Stomach (tissue), 4 donors: ENCODE measurements around the gene GUCY1A1.

Experiments
- EP300 ChIP-seq: sonication (generic); formaldehyde crosslinking; IDR thresholded peaks from one replicate; pipeline ENCODE4 v1.6.1; 2017; ENCODE audit warnings: antibody characterized with exemption
- POLR2A ChIP-seq, 4 donors: fragments of 450-650 bp; IDR thresholded peaks; one replicate each; pipeline ENCODE4 v1.6.1; 2016; ENCODE audit warnings: antibody characterized with exemption in 4 of 4, control low read depth in 2 of 4, mild to moderate bottlenecking in 1 of 4, moderate library complexity in 1 of 4
- POLR2AphosphoS5 ChIP-seq, 3 donors: sonication (generic); formaldehyde crosslinking; IDR thresholded peaks; one replicate each; pipeline ENCODE4 v1.6.1; 2016; ENCODE audit warnings: antibody characterized with exemption in 3 of 3
- TF ChIP-seq, protein P1 (sequence below), 7 experiments: fragments of 450-650 bp in 4 of 7; fragments of 200-600 bp in 3 of 7; sonication (generic) in 3 of 7; IDR thresholded peaks; one replicate each; pipeline ENCODE4 v1.5.1; 2016 to 2019; ENCODE audit warnings: antibody characterized with exemption in 7 of 7, control low read depth in 2 of 7, mild to moderate bottlenecking in 1 of 7

DNA sequence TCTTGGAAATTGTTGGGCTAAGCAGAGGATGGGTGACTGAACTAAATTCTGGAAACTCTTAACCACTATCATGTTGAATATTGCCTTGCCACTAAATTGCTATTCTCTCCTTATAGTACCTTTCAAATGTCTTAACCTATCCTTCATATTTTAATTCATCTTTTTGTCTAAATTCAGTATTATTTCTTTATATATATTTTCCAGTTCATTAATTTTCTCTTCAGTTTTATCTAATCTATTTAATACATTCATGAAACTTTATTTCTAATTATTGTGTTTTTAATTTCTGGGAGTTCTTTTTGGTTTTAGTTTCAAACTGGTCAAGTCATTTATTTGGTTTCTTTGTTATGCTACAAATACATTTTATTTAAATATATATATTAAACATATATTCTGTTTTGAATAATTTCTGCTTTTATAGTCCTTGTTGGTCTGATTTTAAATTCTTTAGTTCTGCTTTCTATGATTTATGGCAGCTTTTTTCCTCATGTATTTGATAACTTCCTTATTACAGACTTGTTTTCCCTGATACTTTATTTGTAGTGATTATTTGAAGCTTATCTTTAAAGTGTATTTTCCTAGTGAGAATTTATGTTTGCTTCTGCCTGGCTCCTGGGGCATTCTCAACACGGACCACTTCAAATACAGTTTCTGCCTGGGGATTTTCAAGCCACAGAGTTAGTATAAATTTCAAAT, 8.5 kb upstream of the GUCY1A1 start:
- TF ChIP-seq, protein P1, sequence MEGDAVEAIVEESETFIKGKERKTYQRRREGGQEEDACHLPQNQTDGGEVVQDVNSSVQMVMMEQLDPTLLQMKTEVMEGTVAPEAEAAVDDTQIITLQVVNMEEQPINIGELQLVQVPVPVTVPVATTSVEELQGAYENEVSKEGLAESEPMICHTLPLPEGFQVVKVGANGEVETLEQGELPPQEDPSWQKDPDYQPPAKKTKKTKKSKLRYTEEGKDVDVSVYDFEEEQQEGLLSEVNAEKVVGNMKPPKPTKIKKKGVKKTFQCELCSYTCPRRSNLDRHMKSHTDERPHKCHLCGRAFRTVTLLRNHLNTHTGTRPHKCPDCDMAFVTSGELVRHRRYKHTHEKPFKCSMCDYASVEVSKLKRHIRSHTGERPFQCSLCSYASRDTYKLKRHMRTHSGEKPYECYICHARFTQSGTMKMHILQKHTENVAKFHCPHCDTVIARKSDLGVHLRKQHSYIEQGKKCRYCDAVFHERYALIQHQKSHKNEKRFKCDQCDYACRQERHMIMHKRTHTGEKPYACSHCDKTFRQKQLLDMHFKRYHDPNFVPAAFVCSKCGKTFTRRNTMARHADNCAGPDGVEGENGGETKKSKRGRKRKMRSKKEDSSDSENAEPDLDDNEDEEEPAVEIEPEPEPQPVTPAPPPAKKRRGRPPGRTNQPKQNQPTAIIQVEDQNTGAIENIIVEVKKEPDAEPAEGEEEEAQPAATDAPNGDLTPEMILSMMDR (IDR thresholded peaks at IDR 0.05) = no peak
- TF ChIP-seq POLR2AphosphoS5 (IDR thresholded peaks at IDR 0.05) (no peak), POLR2A (IDR thresholded peaks at IDR 0.05) (no peak), EP300 (no peak)
